Mammary epithelial cell (primary cell): ENCODE results near the gene MUC13.

Experiments
- EZH2 ChIP-seq: IDR thresholded peaks from 2 replicates; pipeline ENCODE4 v1.6.1; 2012; ENCODE audit warnings: low read length, inconsistent platforms, borderline replicate concordance
- TF ChIP-seq, protein P1 (sequence below), 2 donors: IDR thresholded peaks in 1 of 2; conservative IDR thresholded peaks in 1 of 2; 2 replicates each; pipeline ENCODE4 v1.5.1; 2011 to 2012; ENCODE audit warnings: inconsistent platforms in 2 of 2, low read length in 2 of 2, mild to moderate bottlenecking in 2 of 2, control low read depth in 1 of 2, low read depth in 1 of 2; ENCODE audit not compliant: insufficient read depth in 1 of 2; ENCODE audit errors: extremely low read depth in 1 of 2

DNA sequence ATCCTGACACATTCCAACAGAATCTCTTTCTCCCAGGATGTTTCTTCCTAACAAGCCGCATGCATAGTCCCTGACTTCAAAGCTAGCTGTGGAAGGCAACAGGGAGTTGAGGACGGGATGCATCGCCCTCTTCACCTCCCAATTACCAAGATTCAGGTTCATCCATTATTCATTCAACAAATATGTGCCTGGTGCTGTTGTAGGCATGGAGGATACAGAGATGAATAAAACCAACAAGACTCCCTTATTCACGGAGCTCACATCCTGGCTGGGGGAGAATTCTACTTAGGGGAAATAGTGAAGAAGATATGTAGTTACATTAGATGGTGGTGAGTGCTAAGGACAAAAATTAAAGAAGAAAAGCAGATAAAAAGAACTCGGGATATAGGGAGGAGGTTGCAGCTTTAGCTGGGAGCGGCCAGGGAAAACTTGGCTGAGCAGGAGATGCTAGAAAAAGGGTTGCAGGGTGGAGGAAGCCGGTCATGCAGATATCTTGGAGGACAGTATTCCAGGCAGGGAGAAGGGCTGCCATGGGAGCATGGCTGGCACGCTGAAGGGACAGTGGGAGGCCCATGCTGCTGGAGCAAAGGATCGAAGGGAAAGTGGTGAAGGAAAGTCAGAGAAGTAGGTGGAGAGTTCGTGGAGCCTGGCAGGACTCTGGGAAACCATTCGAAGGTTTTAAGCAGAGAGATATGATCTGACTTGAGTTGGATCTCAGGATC, 52.4 kb downstream of the MUC13 start:
- TF ChIP-seq, protein P1, sequence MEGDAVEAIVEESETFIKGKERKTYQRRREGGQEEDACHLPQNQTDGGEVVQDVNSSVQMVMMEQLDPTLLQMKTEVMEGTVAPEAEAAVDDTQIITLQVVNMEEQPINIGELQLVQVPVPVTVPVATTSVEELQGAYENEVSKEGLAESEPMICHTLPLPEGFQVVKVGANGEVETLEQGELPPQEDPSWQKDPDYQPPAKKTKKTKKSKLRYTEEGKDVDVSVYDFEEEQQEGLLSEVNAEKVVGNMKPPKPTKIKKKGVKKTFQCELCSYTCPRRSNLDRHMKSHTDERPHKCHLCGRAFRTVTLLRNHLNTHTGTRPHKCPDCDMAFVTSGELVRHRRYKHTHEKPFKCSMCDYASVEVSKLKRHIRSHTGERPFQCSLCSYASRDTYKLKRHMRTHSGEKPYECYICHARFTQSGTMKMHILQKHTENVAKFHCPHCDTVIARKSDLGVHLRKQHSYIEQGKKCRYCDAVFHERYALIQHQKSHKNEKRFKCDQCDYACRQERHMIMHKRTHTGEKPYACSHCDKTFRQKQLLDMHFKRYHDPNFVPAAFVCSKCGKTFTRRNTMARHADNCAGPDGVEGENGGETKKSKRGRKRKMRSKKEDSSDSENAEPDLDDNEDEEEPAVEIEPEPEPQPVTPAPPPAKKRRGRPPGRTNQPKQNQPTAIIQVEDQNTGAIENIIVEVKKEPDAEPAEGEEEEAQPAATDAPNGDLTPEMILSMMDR (conservative IDR thresholded peaks at IDR 0.05 in 1 of 2, IDR thresholded peaks at IDR 0.05 in 1 of 2; ENCODE audit: extremely low read depth in 1 of 2, insufficient read depth in 1 of 2, low read depth in 1 of 2, low read length in 2 of 2), result no peak
- no peak for TF ChIP-seq EZH2
